Panc1 (cell line): ENCODE results near the gene HES5.

Experiments
- POLR2AphosphoS5 ChIP-seq: IDR thresholded peaks from 2 replicates; pipeline ENCODE4 v1.6.1; 2012; ENCODE audit warnings: mild to moderate bottlenecking, low read depth, low read length, moderate library complexity
- REST ChIP-seq, 2 experiments: IDR thresholded peaks; 2 replicates each; pipeline ENCODE4 v1.6.1; 2011 to 2012; ENCODE audit warnings: low read depth in 2 of 2, control low read depth in 1 of 2, low read length in 1 of 2, mild to moderate bottlenecking in 1 of 2, moderate library complexity in 1 of 2; ENCODE audit not compliant: insufficient read depth in 1 of 2
- TF ChIP-seq, protein P1 (sequence below): fragments of 450-650 bp; IDR thresholded peaks from 2 replicates; pipeline ENCODE4 v1.5.1; 2017; ENCODE audit warnings: mild to moderate bottlenecking

GRCh38 chr1:2480236-2480985 lies 49.7 kb downstream of the HES5 start:
- TF ChIP-seq, protein P1, sequence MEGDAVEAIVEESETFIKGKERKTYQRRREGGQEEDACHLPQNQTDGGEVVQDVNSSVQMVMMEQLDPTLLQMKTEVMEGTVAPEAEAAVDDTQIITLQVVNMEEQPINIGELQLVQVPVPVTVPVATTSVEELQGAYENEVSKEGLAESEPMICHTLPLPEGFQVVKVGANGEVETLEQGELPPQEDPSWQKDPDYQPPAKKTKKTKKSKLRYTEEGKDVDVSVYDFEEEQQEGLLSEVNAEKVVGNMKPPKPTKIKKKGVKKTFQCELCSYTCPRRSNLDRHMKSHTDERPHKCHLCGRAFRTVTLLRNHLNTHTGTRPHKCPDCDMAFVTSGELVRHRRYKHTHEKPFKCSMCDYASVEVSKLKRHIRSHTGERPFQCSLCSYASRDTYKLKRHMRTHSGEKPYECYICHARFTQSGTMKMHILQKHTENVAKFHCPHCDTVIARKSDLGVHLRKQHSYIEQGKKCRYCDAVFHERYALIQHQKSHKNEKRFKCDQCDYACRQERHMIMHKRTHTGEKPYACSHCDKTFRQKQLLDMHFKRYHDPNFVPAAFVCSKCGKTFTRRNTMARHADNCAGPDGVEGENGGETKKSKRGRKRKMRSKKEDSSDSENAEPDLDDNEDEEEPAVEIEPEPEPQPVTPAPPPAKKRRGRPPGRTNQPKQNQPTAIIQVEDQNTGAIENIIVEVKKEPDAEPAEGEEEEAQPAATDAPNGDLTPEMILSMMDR: no peak
- no peak for TF ChIP-seq POLR2AphosphoS5
- no peak for TF ChIP-seq REST (IDR thresholded peaks at IDR 0.05; ENCODE audit: insufficient read depth in 1 of 2, low read depth in 2 of 2, low read length in 1 of 2)
